A549 (cell line): ENCODE data around the gene HACL1. TPM values are rescaled to one million over a fixed set of nuclear protein-coding genes. Genes with fewer than 3 reads are reported as not detected.

Experiments
- ATAC-seq, 2 experiments: fragments of 200-7000 bp in 1 of 2; fragments of >200 bp in 1 of 2; cut with Nextera tagmentation in 1 of 2; cut with Tn5 transposase in 1 of 2; 3 replicates each; pipeline versions ENCODE4 v1.8.0 to v1.9.1; 2018 to 2020; ENCODE audit warnings: mild to moderate bottlenecking in 1 of 2, moderate library complexity in 1 of 2
- CTCF ChIA-PET: fragments of 300-600 bp; sonication (Branson Sonifier 250); formaldehyde crosslinking; extraction: SDS; loops from one replicate; lab custom pipeline; 2021; ENCODE audit warnings: antibody characterized with exemption, inconsistent platforms; lab: Yijun Ruan, JAX
- POLR2A ChIA-PET: fragments of 350-600 bp; formaldehyde crosslinking; extraction: SDS; loops from one replicate; lab custom pipeline; 2021; ENCODE audit warnings: antibody characterized with exemption, inconsistent platforms; lab: Yijun Ruan, JAX
- DNase-seq, 2 experiments: peaks; one replicate each; pipeline versions ENCODE4 v3.0.0 to v3.0.0-alpha.2; 2011 to 2016; ENCODE audit warnings: low read depth in 1 of 2, low spot score in 1 of 2
- FAIRE-seq: peaks from 2 replicates; lab custom pipeline; 2011; peaks lifted over from hg19 to GRCh38; lab: Jason Lieb, UNC
- H3K27ac ChIP-seq, 2 experiments: fragments of >200 bp; sonication (Bioruptor Twin); formaldehyde crosslinking; 3 replicates each; pipeline ENCODE4 v1.5.1; 2016 to 2017
- H3K4me1 ChIP-seq: fragments of >200 bp; sonication (Bioruptor Twin); formaldehyde crosslinking; 3 replicates; pipeline ENCODE4 v1.6.1; 2016
- H3K4me2 ChIP-seq: fragments of >200 bp; sonication (Bioruptor Twin); formaldehyde crosslinking; 3 replicates; pipeline ENCODE4 v1.6.1; 2016
- H3K4me3 ChIP-seq: fragments of >200 bp; sonication (Bioruptor Twin); formaldehyde crosslinking; 3 replicates; pipeline ENCODE4 v1.5.1; 2016
- H3K9me3 ChIP-seq: fragments of >200 bp; sonication (Bioruptor Twin); formaldehyde crosslinking; 3 replicates; pipeline ENCODE4 v1.6.1; 2016
- BCL3 ChIP-seq: fragments of >200 bp; sonication (Bioruptor Twin); formaldehyde crosslinking; IDR thresholded peaks from 3 replicates; pipeline ENCODE4 v1.6.1; 2016
- BHLHE40 ChIP-seq: IDR thresholded peaks from 2 replicates; pipeline ENCODE4 v1.6.1; 2012; ENCODE audit warnings: low read depth, low read length, inconsistent platforms
- CHD4 ChIP-seq: fragments of 200-600 bp; sonication (generic); IDR thresholded peaks from 2 replicates; pipeline ENCODE4 v1.6.1; 2016; ENCODE audit warnings: antibody characterized with exemption, mild to moderate bottlenecking, borderline replicate concordance
- E2F6 ChIP-seq: IDR thresholded peaks from 2 replicates; pipeline ENCODE4 v1.6.1; 2012; ENCODE audit warnings: low read depth, borderline replicate concordance
- EHF ChIP-seq: fragments of 250-450 bp; sonication (Bioruptor Pico); IDR thresholded peaks from 2 replicates; pipeline ENCODE4 v1.5.0; 2020; ENCODE audit warnings: mild to moderate bottlenecking
- EP300 ChIP-seq, 2 experiments: fragments of >200 bp; sonication (Bioruptor Twin); formaldehyde crosslinking; IDR thresholded peaks; 2 replicates in 1 of 2; 3 replicates in 1 of 2; pipeline ENCODE4 v1.6.1; 2016 to 2017
- FOSB ChIP-seq: fragments of 250-450 bp; sonication (Bioruptor Pico); IDR thresholded peaks from 2 replicates; pipeline ENCODE4 v1.5.0; 2020; ENCODE audit warnings: mild to moderate bottlenecking, moderate library complexity
- HES2 ChIP-seq: fragments of >200 bp; sonication (Bioruptor Twin); formaldehyde crosslinking; IDR thresholded peaks from 2 replicates; pipeline ENCODE4 v1.6.1; 2016
- JUNB ChIP-seq: fragments of >200 bp; sonication (Bioruptor Twin); formaldehyde crosslinking; IDR thresholded peaks from 2 replicates; pipeline ENCODE4 v1.6.1; 2016
- MAX ChIP-seq: IDR thresholded peaks from 2 replicates; pipeline ENCODE4 v1.6.1; 2012
- NFE2L2 ChIP-seq: fragments of 150-350 bp; conservative IDR thresholded peaks from 2 replicates; pipeline ENCODE4 v1.6.1; 2014; ENCODE audit warnings: low read length
- NR3C1 ChIP-seq: fragments of >200 bp; sonication (Bioruptor Twin); formaldehyde crosslinking; IDR thresholded peaks from 3 replicates; pipeline ENCODE4 v1.6.1; 2017
- PHF8 ChIP-seq: fragments of 200-600 bp; sonication (generic); IDR thresholded peaks from 2 replicates; pipeline ENCODE4 v1.6.1; 2016; ENCODE audit warnings: low read depth, mild to moderate bottlenecking, antibody characterized with exemption, moderate library complexity, borderline replicate concordance
- REST ChIP-seq: fragments of 200-600 bp; sonication (generic); IDR thresholded peaks from 2 replicates; pipeline ENCODE4 v1.6.1; 2016; ENCODE audit warnings: antibody characterized with exemption, mild to moderate bottlenecking, moderate library complexity
- RNF2 ChIP-seq: fragments of 200-600 bp; sonication (generic); IDR thresholded peaks from 2 replicates; pipeline ENCODE4 v1.6.1; 2016; ENCODE audit warnings: low read depth, mild to moderate bottlenecking, antibody characterized with exemption, moderate library complexity, borderline replicate concordance
- SMC3 ChIP-seq: fragments of >200 bp; sonication (Bioruptor Twin); formaldehyde crosslinking; IDR thresholded peaks from 3 replicates; pipeline ENCODE4 v1.6.1; 2018; ENCODE audit warnings: inconsistent platforms
- SREBF2 ChIP-seq: fragments of 450-650 bp; IDR thresholded peaks from 2 replicates; pipeline ENCODE4 v1.6.1; 2014; ENCODE audit warnings: mild to moderate bottlenecking, moderate library complexity
- TFCP2L1 ChIP-seq: fragments of 250-450 bp; sonication (Bioruptor Pico); IDR thresholded peaks from 2 replicates; pipeline ENCODE4 v1.5.0; 2021; ENCODE audit warnings: mild to moderate bottlenecking
- TP53 ChIP-seq: fragments of 250-450 bp; sonication (Bioruptor Pico); IDR thresholded peaks from 2 replicates; pipeline ENCODE4 v1.5.0; 2021; ENCODE audit warnings: mild to moderate bottlenecking, moderate library complexity
- whole genome bisulfite sequencing: methylation state at CpG from one replicate; pipeline ENCODE4 v1.1.6; 2017; ENCODE audit errors: missing lambda C conversion rate; 5-methylcytosine and 5-hydroxymethylcytosine counted together
- polyA plus RNA-seq, 4 experiments: library from polyadenylated mRNA; depleted of rRNA in 3 of 4; stranded (reverse); fragments of >200 nt; fragmentation: RNase III in 1 of 4; extraction: RNeasy Plus Mini Kit Qiagen cat#74134 plus additional on column Dnase treatment in 1 of 4; gene quantifications; 2 replicates in 3 of 4; 3 replicates in 1 of 4; pipeline ENCODE4 v1.2.3, GENCODE V29; 2011 to 2017
- TF ChIP-seq, protein P1 (sequence below): fragments of 250-450 bp; sonication (Bioruptor Pico); IDR thresholded peaks from 2 replicates; pipeline ENCODE4 v1.5.0; 2020; ENCODE audit warnings: low read depth, mild to moderate bottlenecking, moderate library complexity

The HACL1 gene
- polyA plus RNA-seq, 2 of the 4 experiments (the other 2 are of a cell fraction): 26.3 to 51.0 TPM

GRCh38 chr3:15638891-15639262 lies 37.5 kb upstream of the HACL1 start:
- no peak for ATAC-seq
- H3K4me3 ChIP-seq: no peak overlapping the region
- ChIA-PET CTCF (interaction anchor here (0.8 kb wide), 1 partner anchor 162 kb away, joined by 3 read pairs; no protein-coding TSS in a partner anchor), POLR2A (no interaction called here)
- WGBS: 91% methylated on average over 1 of the region's 1 CpG
- H3K9me3 ChIP-seq: no peaks in the 10 kb centered on the region
- peaks cover 54% of the 10 kb centered on the region for H3K4me1 ChIP-seq
- H3K4me2 ChIP-seq: no peak overlapping the region
- TF ChIP-seq REST (no peak), E2F6 (no peak), RNF2 (no peak), BHLHE40 (no peak), NR3C1 (no peak), TFCP2L1 (CRISPR knock-in tag) (no peak), EHF (CRISPR knock-in tag) (no peak), NFE2L2 (no peak), CHD4 (no peak), TP53 (CRISPR knock-in tag) (no peak), MAX (no peak), SREBF2 (no peak), JUNB (no peak), PHF8 (no peak), SMC3 (no peak), FOSB (no peak), HES2 (no peak), BCL3 (no peak), EP300 (IDR thresholded peaks at IDR 0.05) (no peak)
- TF ChIP-seq, protein P1, sequence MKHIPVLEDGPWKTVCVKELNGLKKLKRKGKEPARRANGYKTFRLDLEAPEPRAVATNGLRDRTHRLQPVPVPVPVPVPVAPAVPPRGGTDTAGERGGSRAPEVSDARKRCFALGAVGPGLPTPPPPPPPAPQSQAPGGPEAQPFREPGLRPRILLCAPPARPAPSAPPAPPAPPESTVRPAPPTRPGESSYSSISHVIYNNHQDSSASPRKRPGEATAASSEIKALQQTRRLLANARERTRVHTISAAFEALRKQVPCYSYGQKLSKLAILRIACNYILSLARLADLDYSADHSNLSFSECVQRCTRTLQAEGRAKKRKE (CRISPR knock-in tag): no peak
- TF ChIP-seq, all 56 proteins: peak for 0
- DNase-seq (no peak), FAIRE-seq (no peak)
- H3K27ac ChIP-seq: peak overlapping the region in 1 of 2 experiments; percentile 95; a peak in 2 of 6 replicates
